ENCODE data around the gene MKI67.
"Not testable (repeated sequence)": the region's sequence is repeated elsewhere in the genome, so short reads cannot be mapped to it uniquely, and the experiment has no call there.

Gene MKI67

DNA sequence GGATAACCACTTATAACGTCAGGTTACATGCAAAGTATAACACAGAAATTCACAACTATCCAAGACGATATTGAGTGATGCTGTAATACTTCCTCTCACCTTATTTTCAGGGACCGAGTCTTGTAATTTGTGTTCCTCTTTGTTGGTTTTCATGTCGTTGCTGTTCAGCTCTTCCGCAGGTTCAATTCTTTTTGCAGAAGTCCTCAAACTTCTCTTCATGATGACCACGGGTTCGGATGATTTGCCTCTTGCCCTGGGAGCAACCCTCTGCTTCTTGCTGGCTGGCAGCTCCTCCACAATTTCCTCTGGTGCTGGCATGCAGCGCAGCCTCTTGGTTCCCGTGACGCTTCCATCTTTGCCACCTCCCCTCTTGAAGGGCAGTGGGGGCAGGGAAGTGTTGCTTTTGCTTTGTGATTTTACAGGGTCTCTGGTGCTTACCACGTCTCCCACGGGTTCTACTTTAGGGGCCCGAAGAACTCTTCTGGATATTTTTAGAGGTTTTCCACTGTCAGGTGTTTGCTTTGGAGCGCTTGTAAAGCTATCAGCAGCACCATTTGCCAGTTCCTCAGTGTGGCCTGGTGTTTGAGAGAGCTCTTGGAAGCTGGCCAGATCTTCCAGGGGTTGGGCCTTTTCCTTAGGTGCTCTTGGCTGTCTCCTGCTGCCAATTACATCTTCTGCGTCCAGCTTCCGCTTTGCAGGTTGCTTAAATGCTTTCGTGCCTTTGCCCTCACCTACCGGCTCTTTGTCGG is 23.6 kb downstream of the MKI67 start:
- no peak for DNase-seq

DNA sequence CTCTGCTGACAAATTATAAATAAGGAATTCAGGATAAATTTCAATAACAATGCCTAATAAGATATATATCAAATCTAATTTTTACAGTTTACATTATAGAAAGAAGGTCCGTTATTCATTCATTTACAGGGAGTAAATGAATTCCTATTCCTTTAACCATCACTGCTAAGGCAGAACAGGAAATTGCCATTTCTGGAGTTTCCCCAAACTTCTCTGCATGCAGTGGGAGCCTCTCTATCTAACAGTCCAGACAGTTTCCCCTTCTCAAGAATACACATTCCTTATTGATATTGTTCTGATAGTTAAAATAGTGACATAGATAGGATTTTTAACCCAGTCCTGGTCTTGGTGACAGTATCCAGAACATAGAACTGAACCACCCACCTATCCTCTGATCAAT is 24.3 kb downstream of the MKI67 start:
- no peak for DNase-seq

GRCh38 chr10:128099901-128100300 is 26.3 kb downstream of the MKI67 start:
- DNase-seq: no peak

DNA sequence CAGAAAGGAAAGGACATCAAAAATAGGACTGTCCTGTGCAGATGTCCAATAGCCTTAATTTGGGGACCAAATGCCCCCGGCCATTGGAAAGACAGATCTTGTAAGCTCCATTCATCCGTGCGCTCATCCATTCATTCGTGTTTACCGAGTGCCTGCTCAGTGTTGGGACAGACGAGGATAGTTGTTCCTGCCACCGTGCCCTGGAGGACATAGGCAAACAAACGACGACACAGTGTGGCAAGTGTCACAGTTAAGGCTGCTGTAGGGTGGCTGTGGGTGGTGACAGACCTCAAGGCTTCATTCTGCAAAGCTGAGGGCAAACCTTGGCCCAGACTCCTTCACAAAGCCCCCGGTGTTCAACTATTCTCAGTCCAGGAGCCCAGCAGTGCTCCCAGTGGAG is 27.6 kb downstream of the MKI67 start:
- DNase-seq: no peak

DNA sequence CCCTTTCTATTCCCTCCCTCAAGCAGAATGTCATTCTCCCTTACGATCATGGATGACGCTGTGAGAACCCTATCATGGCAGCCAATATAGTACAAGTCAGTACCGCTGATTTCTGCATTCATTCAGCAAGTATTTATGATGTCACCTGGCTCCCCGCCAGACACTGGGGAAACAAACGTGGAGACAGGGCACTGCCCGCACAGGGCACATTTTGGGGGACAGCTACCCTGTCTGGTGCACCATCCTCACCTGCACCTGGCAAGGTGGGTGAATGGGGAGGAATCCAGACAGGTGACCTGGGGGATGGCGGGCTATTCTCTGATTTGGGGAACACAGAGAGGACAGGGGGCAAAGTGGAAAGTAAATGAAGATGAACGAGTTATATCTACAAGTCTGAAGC is 28.4 kb downstream of the MKI67 start:
- no peak for DNase-seq

DNA sequence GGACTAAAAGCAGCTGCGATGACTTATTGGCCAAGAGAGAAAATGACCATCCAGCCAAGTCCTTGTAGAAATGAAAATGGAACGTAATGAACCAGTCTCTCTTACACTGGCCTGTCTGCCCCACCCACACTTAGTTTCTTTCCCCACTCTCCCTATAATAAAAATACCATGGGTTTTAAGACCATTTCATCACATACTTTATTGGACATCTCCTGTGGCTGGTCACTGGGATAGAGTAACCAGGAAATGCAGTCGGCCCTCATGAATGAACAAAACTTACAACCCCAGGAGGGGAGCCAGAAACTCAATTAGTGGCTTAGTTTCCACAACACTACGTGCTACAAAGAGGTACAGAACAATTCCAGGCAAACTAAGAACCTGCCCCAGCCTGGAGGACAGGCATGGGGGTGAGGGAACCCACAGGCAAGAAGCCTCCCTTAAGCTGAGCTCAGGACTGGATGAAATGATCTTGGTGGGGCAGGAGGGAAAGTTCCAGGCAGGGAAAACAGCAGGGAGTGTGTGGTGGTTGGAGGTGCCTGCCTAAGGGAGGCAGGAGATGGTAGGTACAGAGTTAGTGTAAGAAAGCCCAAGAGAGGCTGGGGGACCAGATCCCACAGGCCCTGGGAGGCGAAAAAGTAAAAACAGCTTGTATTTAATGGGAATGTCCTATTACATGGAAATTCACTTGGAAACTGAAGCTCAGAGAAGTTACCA is 29.6 kb downstream of the MKI67 start:
- DNase-seq: no peak

GRCh38 chr10:128095753-128096469 is 30.3 kb downstream of the MKI67 start:
- peak; percentile 51 for DNase-seq

- DNase-seq: peak; percentile 73
Measured at GRCh38 chr10:128095027-128095752, 31.0 kb downstream of the MKI67 start.

DNA sequence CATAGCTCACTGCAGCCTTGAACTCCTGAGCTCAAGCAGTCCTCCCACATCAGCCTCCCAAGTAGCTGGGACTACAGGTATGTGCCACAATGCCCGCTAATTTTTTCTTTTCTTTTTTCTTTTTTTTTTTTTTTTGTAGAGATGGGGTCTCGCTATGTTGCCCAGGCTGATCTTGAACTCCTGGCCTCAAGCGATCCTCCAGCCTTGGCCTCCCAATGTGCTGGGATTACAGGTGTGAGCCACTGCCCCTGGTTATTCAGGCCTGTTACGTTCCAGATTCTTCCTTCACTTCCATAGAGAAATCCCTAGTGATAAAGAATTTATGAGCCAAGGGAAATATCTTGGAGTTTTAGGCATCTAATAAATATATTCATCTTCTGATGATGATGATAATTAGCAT is 31.6 kb downstream of the MKI67 start:
- DNase-seq: not testable (repeated sequence)

GRCh38 chr10:128092454-128092853 is 33.8 kb downstream of the MKI67 start:
- DNase-seq: no peak

DNA sequence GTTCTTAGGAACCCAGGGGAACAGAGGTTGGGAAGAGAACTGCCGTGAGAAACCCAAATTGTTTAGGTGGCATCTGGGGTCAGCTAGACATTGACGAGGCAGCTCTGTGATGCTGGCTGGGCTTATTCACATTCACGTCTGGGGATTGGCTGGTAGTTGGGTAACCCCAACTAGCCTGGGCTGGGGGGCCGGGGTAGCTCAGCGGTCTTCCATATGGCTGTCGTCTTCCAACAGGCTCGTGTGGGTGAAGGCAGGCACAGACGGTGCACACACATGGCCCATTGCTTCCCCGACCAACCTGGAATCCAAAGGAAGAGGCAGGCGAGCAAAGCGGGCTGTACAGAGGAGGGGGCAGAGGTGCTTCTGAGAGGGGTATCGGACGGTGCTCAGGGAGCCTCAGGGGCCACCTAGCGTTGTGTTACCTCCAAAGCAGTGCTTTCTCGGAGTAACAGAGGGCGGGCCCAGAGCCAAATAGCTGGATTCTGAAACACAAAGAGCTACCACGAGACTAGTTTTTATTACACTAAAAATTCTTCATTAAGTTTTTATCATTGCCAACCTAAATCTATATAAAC is 34.5 kb downstream of the MKI67 start:
- DNase-seq: no peak

- DNase-seq: peak; percentile 20
Measured at GRCh38 chr10:128087884-128088709, 38.1 kb downstream of the MKI67 start.

DNA sequence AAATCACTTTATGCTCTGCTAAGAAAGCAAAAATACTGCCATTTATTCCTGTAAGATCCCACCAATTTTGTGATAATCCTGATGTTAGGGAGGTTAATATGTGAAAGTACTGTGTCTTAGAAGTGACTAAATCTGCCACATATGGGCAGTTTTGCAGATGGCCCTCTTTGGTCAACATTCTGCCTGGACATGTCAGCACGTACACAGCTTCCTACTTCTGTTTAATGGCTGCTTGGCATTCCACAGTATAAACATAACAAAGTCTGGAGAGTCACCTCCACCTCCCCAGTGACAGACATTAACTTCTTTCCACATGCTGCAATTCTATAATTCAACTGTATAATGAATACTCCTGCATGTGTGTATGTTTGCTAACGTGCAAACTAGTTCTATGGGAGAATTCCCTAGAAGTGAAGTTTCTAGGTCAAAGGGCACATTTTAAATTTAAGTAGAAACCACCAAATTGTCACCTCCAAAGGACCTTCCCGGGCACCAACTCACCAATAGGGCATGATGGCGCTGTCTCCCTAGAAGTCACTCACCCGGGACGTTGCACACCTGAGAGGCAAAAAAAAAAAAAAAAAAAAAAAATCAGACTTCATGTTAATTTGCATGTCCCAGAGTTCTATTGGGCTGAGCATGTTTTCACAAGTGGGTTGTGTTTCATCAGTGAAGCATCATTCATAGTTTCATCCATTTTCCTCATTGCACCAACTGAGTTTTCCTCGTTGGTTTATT is 38.9 kb downstream of the MKI67 start:
- no peak for DNase-seq

GRCh38 chr10:128086003-128086863 is 40.0 kb downstream of the MKI67 start:
- DNase-seq: no peak

GRCh38 chr10:128084991-128085390 is 41.2 kb downstream of the MKI67 start:
- DNase-seq: no peak

- no peak for DNase-seq
Measured at GRCh38 chr10:128084364-128084763, 41.9 kb downstream of the MKI67 start.

DNA sequence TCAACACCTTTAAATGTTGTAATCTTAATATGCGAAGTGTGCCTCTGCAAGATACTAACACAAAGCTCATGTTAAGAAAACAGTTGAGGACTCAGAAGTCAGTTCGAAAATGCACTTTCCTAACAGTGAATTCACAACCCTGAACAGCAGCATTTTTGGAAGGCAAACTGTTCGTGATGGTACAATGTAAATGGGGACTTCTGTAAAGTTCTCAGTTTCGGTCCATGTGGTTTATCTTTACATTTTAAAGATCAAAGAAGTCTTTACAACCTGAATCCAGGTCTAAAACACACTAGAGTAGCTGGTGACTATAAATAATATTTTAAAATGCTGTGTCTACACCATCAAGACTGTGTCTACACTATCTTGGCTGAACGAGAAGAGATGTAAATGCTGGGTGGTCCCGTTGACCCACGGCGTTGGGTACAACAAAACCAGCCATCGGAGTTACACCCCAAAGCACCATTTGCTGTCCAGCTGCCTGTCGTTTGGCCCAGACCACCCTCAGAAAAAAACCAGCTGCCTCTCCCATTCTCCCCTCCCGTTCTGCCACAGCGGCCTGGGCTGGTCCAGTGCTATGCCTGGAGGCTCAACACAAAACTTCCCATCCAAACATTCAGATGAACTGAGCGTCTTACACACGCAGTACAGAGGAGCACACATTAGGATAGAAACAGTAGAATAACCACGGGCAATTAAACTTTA is 42.9 kb downstream of the MKI67 start:
- no peak for DNase-seq

GRCh38 chr10:128081720-128082119 is 44.5 kb downstream of the MKI67 start:
- DNase-seq: no peak

GRCh38 chr10:128081222-128081621 is 45.0 kb downstream of the MKI67 start:
- DNase-seq: no peak
